NCI-H460 (cell line): ENCODE results near the gene TRIM46. TPM values are rescaled to one million over a fixed set of nuclear protein-coding genes. Genes with fewer than 3 reads are reported as not detected.

Experiments
- DNase-seq: peaks from one replicate; pipeline ENCODE4 v3.0.0-alpha.2; 2016; ENCODE audit warnings: low read depth; ENCODE audit errors: extremely low read depth
- total RNA-seq: library from RNA; depleted of rRNA; stranded (reverse); fragments of >200 nt; shearing (Covaris generic); gene quantifications from 2 replicates; pipeline ENCODE4 v1.2.3, GENCODE V29; 2014

The TRIM46 gene
- total RNA-seq, 1 experiment from 2014 or later: 0.27 TPM

GRCh38 chr1:155171836-155172731 lies 1.6 kb upstream of the TRIM46 start:
- no peak for DNase-seq

GRCh38 chr1:155172732-155173477 lies 744 bp upstream of the TRIM46 start, which contains the start of gene KRTCAP2:
TSS of gene KRTCAP2 (minus strand) at chr1:155173304. CDS start at chr1:155173224, 80 bp downstream.
- DNase-seq: peak; percentile 99

- DNase-seq: no peak
Measured at GRCh38 chr1:155174324-155175280, 953 bp downstream of the TRIM46 start.

- no peak for DNase-seq
Measured at GRCh38 chr1:155175281-155175926, 1.8 kb downstream of the TRIM46 start.

GRCh38 chr1:155175927-155176371 lies 2.3 kb downstream of the TRIM46 start:
- DNase-seq: no peak

- DNase-seq: peak; percentile 83
Measured at GRCh38 chr1:155176544-155177071, 3.0 kb downstream of the TRIM46 start.

GRCh38 chr1:155177192-155177917 lies 3.7 kb downstream of the TRIM46 start:
- DNase-seq: no peak

- DNase-seq: no peak
Measured at GRCh38 chr1:155177918-155178281, 4.3 kb downstream of the TRIM46 start.

GRCh38 chr1:155178441-155179111 lies 4.9 kb downstream of the TRIM46 start:
- DNase-seq: no peak

GRCh38 chr1:155179112-155180031 lies 5.7 kb downstream of the TRIM46 start:
- no peak for DNase-seq

- DNase-seq: no peak
Measured at GRCh38 chr1:155181371-155182051, 7.9 kb downstream of the TRIM46 start.

- no peak for DNase-seq
Measured at GRCh38 chr1:155182052-155182550, 8.5 kb downstream of the TRIM46 start.

- no peak for DNase-seq
Measured at GRCh38 chr1:155183775-155184221, 10.1 kb downstream of the TRIM46 start.

GRCh38 chr1:155184351-155184811 lies 10.7 kb downstream of the TRIM46 start:
- no peak for DNase-seq

GRCh38 chr1:155184835-155185782 lies 11.5 kb downstream of the TRIM46 start:
- DNase-seq: no peak

- DNase-seq: no peak
Measured at GRCh38 chr1:155185783-155186066, 12.1 kb downstream of the TRIM46 start.
